Thoracic aorta (tissue), 2 donors: Measurements from ENCODE around the gene PRF1. TPM values are rescaled to one million over a fixed set of nuclear protein-coding genes. Genes with fewer than 3 reads are reported as not detected.

Experiments
- ATAC-seq: fragments of 150-250 bp; one replicate; pipeline ENCODE4 v1.8.0; 2017; ENCODE audit warnings: low read depth; ENCODE audit not compliant: insufficient number of reproducible peaks, low FRiP score
- DNase-seq: peaks from one replicate; pipeline ENCODE4 v3.0.0-alpha.2; 2020; ENCODE audit warnings: low spot score
- H3K27ac ChIP-seq, 2 donors: fragments of 200-600 bp; sonication (generic); 1 replicate in 1 of 2; 2 replicates in 1 of 2; pipeline ENCODE4 v1.5.1; 2016; ENCODE audit warnings: mild to moderate bottlenecking in 2 of 2, moderate library complexity in 2 of 2
- H3K27me3 ChIP-seq: fragments of 200-600 bp; sonication (generic); replicated peaks from 2 replicates; pipeline ENCODE4 v1.6.0; 2016; ENCODE audit warnings: mild to moderate bottlenecking; ENCODE audit not compliant: insufficient read depth
- H3K36me3 ChIP-seq: fragments of 200-600 bp; sonication (generic); one replicate; pipeline ENCODE4 v1.5.1; 2016
- H3K4me1 ChIP-seq, 2 donors: fragments of 200-600 bp; sonication (generic); 1 replicate in 1 of 2; 2 replicates in 1 of 2; pipeline versions ENCODE4 v1.5.1 to v1.6.0; 2016; ENCODE audit warnings: low read depth in 2 of 2, mild to moderate bottlenecking in 1 of 2; ENCODE audit not compliant: control insufficient read depth in 1 of 2
- H3K4me3 ChIP-seq: fragments of 200-600 bp; sonication (generic); 2 replicates; pipeline ENCODE4 v1.5.1; 2016; ENCODE audit warnings: mild to moderate bottlenecking
- H3K9me3 ChIP-seq: fragments of 200-600 bp; sonication (generic); 2 replicates; pipeline ENCODE4 v1.5.1; 2016
- CTCF ChIP-seq: fragments of 200-600 bp; sonication (generic); IDR thresholded peaks from one replicate; pipeline ENCODE4 v1.5.1; 2019; ENCODE audit warnings: antibody characterized with exemption
- total RNA-seq, 2 donors: library from RNA; depleted of rRNA; stranded (reverse); fragments of >200 nt; gene quantifications; one replicate each; pipeline versions ENCODE4 v1.1.0 to v1.2.3, GENCODE V29; 2016

The PRF1 gene
- total RNA-seq, 2 donors from 2014 or later, result 3.7 to 5.4 TPM

- TF ChIP-seq CTCF, result no peak
- H3K4me1 ChIP-seq, result no peaks in the 10 kb centered on the region
- H3K36me3 ChIP-seq, result no peaks in the 10 kb centered on the region
- no peaks in the 10 kb centered on the region for H3K27me3 ChIP-seq
- no peaks in the 10 kb centered on the region for H3K9me3 ChIP-seq
- ATAC-seq, result no peak
- H3K4me3 ChIP-seq, result no peak overlapping the region
- no peak overlapping the region for H3K27ac ChIP-seq
- DNase-seq, result no peak
These were observed 10.3 kb downstream of the PRF1 start for GRCh38 chr10:70592186-70592735.

- H3K9me3 ChIP-seq, result no peaks in the 10 kb centered on the region
- ATAC-seq, result no peak
- H3K27ac ChIP-seq, result no peak overlapping the region
- H3K36me3 ChIP-seq, result no peaks in the 10 kb centered on the region
- no peak for DNase-seq
- H3K27me3 ChIP-seq, result no peaks in the 10 kb centered on the region
- H3K4me3 ChIP-seq, result no peak overlapping the region
- no peak for TF ChIP-seq CTCF
- H3K4me1 ChIP-seq, result no peaks in the 10 kb centered on the region
These were observed 11.7 kb downstream of the PRF1 start for GRCh38 chr10:70590655-70591416.

GRCh38 chr10:70589762-70590654 lies 12.5 kb downstream of the PRF1 start:
- Histone ChIP-seq H3K4me1 (no peaks in the 10 kb centered on the region), H3K27ac (no peak overlapping the region)
- ATAC-seq, result no peak

GRCh38 chr10:70588859-70589570 lies 13.5 kb downstream of the PRF1 start:
- Histone ChIP-seq H3K27me3 (no peaks in the 10 kb centered on the region), H3K9me3 (no peaks in the 10 kb centered on the region), H3K27ac (no peak overlapping the region), H3K4me1 (no peaks in the 10 kb centered on the region), H3K4me3 (no peak overlapping the region), H3K36me3 (no peaks in the 10 kb centered on the region)
- DNase-seq (no peak), ATAC-seq (no peak)
- TF ChIP-seq CTCF, result no peak

More at GRCh38 chr10:70589762-70590654, 12.5 kb downstream of the PRF1 start:
- DNase-seq, result no peak
- H3K4me3 ChIP-seq, result no peak overlapping the region
- TF ChIP-seq CTCF, result no peak
- H3K27me3 ChIP-seq, result no peaks in the 10 kb centered on the region
- no peaks in the 10 kb centered on the region for H3K9me3 ChIP-seq
- H3K36me3 ChIP-seq, result no peaks in the 10 kb centered on the region
